Right lobe of liver (tissue), 4 donors: ENCODE data around the gene SEC24D.

Experiments
- POLR2A ChIP-seq: fragments of 450-650 bp; IDR thresholded peaks from one replicate; pipeline ENCODE4 v1.6.1; 2017; ENCODE audit warnings: antibody characterized with exemption, mild to moderate bottlenecking
- TF ChIP-seq, protein P1 (sequence below), 4 donors: fragments of 200-600 bp in 3 of 4; fragments of 450-650 bp in 1 of 4; IDR thresholded peaks; one replicate each; pipeline versions ENCODE4 v1.5.1 to v1.8.0; 2016 to 2022; ENCODE audit warnings: antibody characterized with exemption in 4 of 4, mild to moderate bottlenecking in 2 of 4
- donor health status: DM: no; HTN: no; CAD: no.
- donor health status: DM: no; HTN: no; CAD: no.
- donor health status: DM: no; HTN: yes; CAD: no.

DNA sequence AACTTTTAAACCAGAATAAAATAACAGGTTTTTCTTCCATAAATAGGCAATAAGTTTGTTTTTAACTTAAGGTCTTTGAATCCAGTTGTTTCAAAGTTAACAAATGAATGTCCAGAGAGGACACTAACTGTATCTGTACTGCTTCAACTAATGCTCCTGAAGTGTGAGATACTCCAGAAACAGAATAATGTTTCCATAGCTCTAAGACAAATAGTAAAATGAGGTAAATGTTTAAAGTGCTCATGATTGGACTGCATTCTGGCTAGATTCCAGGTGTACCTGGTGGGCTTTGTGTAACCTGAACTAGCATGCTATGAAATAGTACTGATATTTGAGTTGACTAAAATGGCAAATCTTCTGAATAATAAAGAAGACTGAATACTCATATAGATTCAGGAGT, 99.0 kb downstream of the SEC24D start:
- TF ChIP-seq, protein P1, sequence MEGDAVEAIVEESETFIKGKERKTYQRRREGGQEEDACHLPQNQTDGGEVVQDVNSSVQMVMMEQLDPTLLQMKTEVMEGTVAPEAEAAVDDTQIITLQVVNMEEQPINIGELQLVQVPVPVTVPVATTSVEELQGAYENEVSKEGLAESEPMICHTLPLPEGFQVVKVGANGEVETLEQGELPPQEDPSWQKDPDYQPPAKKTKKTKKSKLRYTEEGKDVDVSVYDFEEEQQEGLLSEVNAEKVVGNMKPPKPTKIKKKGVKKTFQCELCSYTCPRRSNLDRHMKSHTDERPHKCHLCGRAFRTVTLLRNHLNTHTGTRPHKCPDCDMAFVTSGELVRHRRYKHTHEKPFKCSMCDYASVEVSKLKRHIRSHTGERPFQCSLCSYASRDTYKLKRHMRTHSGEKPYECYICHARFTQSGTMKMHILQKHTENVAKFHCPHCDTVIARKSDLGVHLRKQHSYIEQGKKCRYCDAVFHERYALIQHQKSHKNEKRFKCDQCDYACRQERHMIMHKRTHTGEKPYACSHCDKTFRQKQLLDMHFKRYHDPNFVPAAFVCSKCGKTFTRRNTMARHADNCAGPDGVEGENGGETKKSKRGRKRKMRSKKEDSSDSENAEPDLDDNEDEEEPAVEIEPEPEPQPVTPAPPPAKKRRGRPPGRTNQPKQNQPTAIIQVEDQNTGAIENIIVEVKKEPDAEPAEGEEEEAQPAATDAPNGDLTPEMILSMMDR (IDR thresholded peaks at IDR 0.05), result no peak
- TF ChIP-seq POLR2A, result no peak
